Vagina (tissue), 2 donors: Measurements from ENCODE around the gene CCL8.

ENCODE experiments used
- POLR2A ChIP-seq, 2 donors: fragments of 450-650 bp; IDR thresholded peaks; one replicate each; pipeline ENCODE4 v1.6.1; 2017; ENCODE audit warnings: antibody characterized with exemption in 2 of 2, mild to moderate bottlenecking in 2 of 2, moderate library complexity in 2 of 2
- POLR2AphosphoS5 ChIP-seq, 2 donors: sonication (generic); formaldehyde crosslinking; IDR thresholded peaks; one replicate each; pipeline ENCODE4 v1.9.0; 2017; ENCODE audit warnings: antibody characterized with exemption in 2 of 2, mild to moderate bottlenecking in 2 of 2, low read depth in 1 of 2; ENCODE audit not compliant: insufficient read depth in 1 of 2
- TF ChIP-seq, protein P1 (sequence below), 3 experiments: fragments of 450-650 bp in 2 of 3; fragments of 200-600 bp in 1 of 3; sonication (generic) in 1 of 3; IDR thresholded peaks; one replicate each; pipeline ENCODE4 v1.5.1; 2017 to 2019; ENCODE audit warnings: antibody characterized with exemption in 3 of 3, mild to moderate bottlenecking in 2 of 3, moderate library complexity in 2 of 3

DNA sequence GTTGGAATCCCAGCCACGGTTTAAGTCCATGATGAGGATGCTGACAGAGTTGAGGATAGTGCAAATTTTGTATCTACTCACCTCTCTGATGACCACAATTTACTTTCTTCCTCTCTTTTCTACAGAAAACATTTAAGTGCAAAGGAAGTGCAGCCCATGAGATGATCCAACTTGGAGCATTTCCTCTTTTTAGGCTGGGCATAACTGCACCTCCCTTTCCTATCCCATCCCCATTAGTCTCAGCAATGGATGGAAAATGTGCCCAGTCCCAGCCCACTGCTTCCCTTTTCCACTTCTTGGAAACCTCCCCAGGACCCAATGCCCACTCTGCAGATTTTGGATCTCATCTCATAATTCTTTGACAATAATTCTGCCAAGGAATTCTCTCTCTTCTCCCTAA, 16.6 kb upstream of the CCL8 start:
- TF ChIP-seq, protein P1, sequence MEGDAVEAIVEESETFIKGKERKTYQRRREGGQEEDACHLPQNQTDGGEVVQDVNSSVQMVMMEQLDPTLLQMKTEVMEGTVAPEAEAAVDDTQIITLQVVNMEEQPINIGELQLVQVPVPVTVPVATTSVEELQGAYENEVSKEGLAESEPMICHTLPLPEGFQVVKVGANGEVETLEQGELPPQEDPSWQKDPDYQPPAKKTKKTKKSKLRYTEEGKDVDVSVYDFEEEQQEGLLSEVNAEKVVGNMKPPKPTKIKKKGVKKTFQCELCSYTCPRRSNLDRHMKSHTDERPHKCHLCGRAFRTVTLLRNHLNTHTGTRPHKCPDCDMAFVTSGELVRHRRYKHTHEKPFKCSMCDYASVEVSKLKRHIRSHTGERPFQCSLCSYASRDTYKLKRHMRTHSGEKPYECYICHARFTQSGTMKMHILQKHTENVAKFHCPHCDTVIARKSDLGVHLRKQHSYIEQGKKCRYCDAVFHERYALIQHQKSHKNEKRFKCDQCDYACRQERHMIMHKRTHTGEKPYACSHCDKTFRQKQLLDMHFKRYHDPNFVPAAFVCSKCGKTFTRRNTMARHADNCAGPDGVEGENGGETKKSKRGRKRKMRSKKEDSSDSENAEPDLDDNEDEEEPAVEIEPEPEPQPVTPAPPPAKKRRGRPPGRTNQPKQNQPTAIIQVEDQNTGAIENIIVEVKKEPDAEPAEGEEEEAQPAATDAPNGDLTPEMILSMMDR (IDR thresholded peaks at IDR 0.05), result no peak
- TF ChIP-seq POLR2A (IDR thresholded peaks at IDR 0.05) (no peak), POLR2AphosphoS5 (IDR thresholded peaks at IDR 0.05; ENCODE audit: insufficient read depth in 1 of 2, low read depth in 1 of 2) (no peak)
